Pancreas (tissue), 10 donors: ENCODE results near the gene XKR7. TPM values are rescaled to one million over a fixed set of nuclear protein-coding genes. Genes with fewer than 3 reads are reported as not detected.
A peak's percentile ranks its signal among the peaks of the same experiment; 100 is the strongest.

Source experiments
- ATAC-seq, 4 donors: fragments of 200-7000 bp; cut with Tn5 transposase; one replicate each; pipeline versions ENCODE4 v1.8.0 to v1.9.1; 2020; ENCODE audit warnings: mild to moderate bottlenecking in 4 of 4, moderate library complexity in 4 of 4
- DNase-seq, 6 donors: peaks; one replicate each; pipeline ENCODE4 v3.0.0-alpha.2; 2020
- FAIRE-seq: peaks from 2 replicates; lab custom pipeline; 2012; peaks lifted over from hg19 to GRCh38; lab: Jason Lieb, UNC
- H3K27ac ChIP-seq, 4 donors: fragments of 200-600 bp; sonication (generic); 1 replicate in 3 of 4; 2 replicates in 1 of 4; pipeline versions ENCODE4 v1.5.0 to v1.8.0; 2020
- H3K27me3 ChIP-seq, 4 donors: fragments of 200-600 bp; one replicate each; pipeline ENCODE4 v1.8.0; 2021
- H3K36me3 ChIP-seq, 3 donors: fragments of 200-600 bp; sonication (generic) in 1 of 3; one replicate each; pipeline versions ENCODE4 v1.5.0 to v1.8.0; 2020 to 2021
- H3K4me1 ChIP-seq, 3 donors: fragments of 200-600 bp; one replicate each; pipeline ENCODE4 v1.8.0; 2021
- H3K4me3 ChIP-seq, 4 donors: fragments of 200-600 bp; sonication (generic) in 2 of 4; one replicate each; pipeline versions ENCODE4 v1.5.0 to v1.8.0; 2020 to 2021
- H3K9me3 ChIP-seq, 4 donors: fragments of 200-600 bp; one replicate each; pipeline ENCODE4 v1.8.0; 2021
- CTCF ChIP-seq, 4 donors: fragments of 200-600 bp; sonication (generic) in 3 of 4; IDR thresholded peaks; one replicate each; pipeline versions ENCODE4 v1.5.0 to v1.8.0; 2021; ENCODE audit warnings: antibody characterized with exemption in 4 of 4
- WGBS, 2 donors: extraction: QIAGEN DNeasy Blood & Tissue Kit; methylation state at CpG; one replicate each; pipeline ENCODE4 v1.1.7; 2013; 5-methylcytosine and 5-hydroxymethylcytosine counted together
- intact Hi-C, 3 donors: fragments of 100-400 bp; cut with DNase I; formaldehyde crosslinking; loops; one replicate each; pipeline versions ENCODE4 v1.11.1 to v1.14.2; 2022
- polyA plus RNA-seq, 2 donors: library from polyadenylated mRNA; stranded (reverse); fragments of 200-250 nt; gene quantifications; one replicate each; pipeline ENCODE4 v1.2.3, GENCODE V29; 2013
- total RNA-seq, 6 donors: library from RNA; stranded (reverse); fragmentation: NEBNext Ultra II Directional in 4 of 6; extraction: Animal tissue kit (Norgen Biotek cat#: 25700) in 4 of 6; gene quantifications; one replicate each; pipeline versions ENCODE4 v1.2.1 to v1.2.4, GENCODE V29; 2021 to 2023
- donor health status: healthy with polysubstance abuse.
- donor health status: DM: no; HTN: no; CAD: no; lungs with moderate emphysema.
- donor health status: DM: no; HTN: no; CAD: no.
- donor health status: control.
- donor health status: control.
- donor health status: Bipolar disorder and iron deficiency.
- donor health status: DM: yes; HTN: yes; CAD: no.
- donor health status: DM: no; HTN: no; CAD: no.
- donor health status: DM: no; HTN: no; CAD: no.
- donor health status: DM: yes; HTN: yes; CAD: no.

The XKR7 gene
- total and polyA plus RNA-seq, 8 donors = 0.05 to 1.2 (median 0.33) TPM

GRCh38 chr20:31943052-31943471 lies 24.9 kb upstream of the XKR7 start:
- FAIRE-seq = no peak
- Histone ChIP-seq H3K4me1 (no peaks in the 10 kb centered on the region), H3K27ac (peak overlapping the region in 1 of 4 donors; percentile 42), H3K4me3 (no peak overlapping the region), H3K9me3 (no peaks in the 10 kb centered on the region), H3K27me3 (no peaks in the 10 kb centered on the region), H3K36me3 (peaks cover 6 to 33% (median 14%) of the 10 kb centered on the region in 3 donors)
- WGBS, 2 donors = 22 to 32% methylated on average over 2 of the region's 2 CpGs
- no peak for TF ChIP-seq CTCF (IDR thresholded peaks at IDR 0.05)
- intact Hi-C loops = no loop called here
- peak in 3 of 6 donors; percentile 16 to 50 (median 48) for DNase-seq
- peak in 3 of 4 donors; percentile 57 to 85 (median 68) for ATAC-seq

- WGBS, 2 donors = 84 to 94% methylated on average over 4 of the region's 4 CpGs
- H3K36me3 ChIP-seq = peaks cover 6 to 37% (median 20%) of the 10 kb centered on the region in 3 donors
Measured at GRCh38 chr20:31945319-31945718, 22.6 kb upstream of the XKR7 start.

GRCh38 chr20:31945785-31946184 lies 22.2 kb upstream of the XKR7 start:
- 82 to 89% methylated on average over 6 of the region's 6 CpGs for WGBS, 2 donors
- Histone ChIP-seq H3K9me3 (no peaks in the 10 kb centered on the region), H3K27ac (no peak overlapping the region), H3K4me1 (peaks cover 0 to 8% (median 0%) of the 10 kb centered on the region in 3 donors), H3K27me3 (no peaks in the 10 kb centered on the region), H3K4me3 (no peak overlapping the region), H3K36me3 (peaks cover 6 to 37% (median 20%) of the 10 kb centered on the region in 3 donors)
- no peak for DNase-seq
- no peak for FAIRE-seq
- intact Hi-C loops = no loop called here
- no peak for TF ChIP-seq CTCF (IDR thresholded peaks at IDR 0.05)
- ATAC-seq = no peak

More at GRCh38 chr20:31945319-31945718, 22.6 kb upstream of the XKR7 start:
- intact Hi-C loops = no loop called here
- Histone ChIP-seq H3K9me3 (no peaks in the 10 kb centered on the region), H3K27ac (no peak overlapping the region), H3K4me3 (no peak overlapping the region), H3K27me3 (no peaks in the 10 kb centered on the region), H3K4me1 (peaks cover 0 to 3% (median 0%) of the 10 kb centered on the region in 3 donors)
- DNase-seq = no peak
- no peak for FAIRE-seq
- no peak for TF ChIP-seq CTCF (IDR thresholded peaks at IDR 0.05)
- ATAC-seq = no peak

- ATAC-seq (no peak), FAIRE-seq (no peak), DNase-seq (no peak)
- peaks cover 0 to 11% (median 5%) of the 10 kb centered on the region in 3 donors for H3K4me1 ChIP-seq
- no peak overlapping the region for H3K27ac ChIP-seq
- peaks cover 6 to 37% (median 20%) of the 10 kb centered on the region in 3 donors for H3K36me3 ChIP-seq
- intact Hi-C loops = no loop called here
- no peak overlapping the region for H3K4me3 ChIP-seq
- TF ChIP-seq CTCF (IDR thresholded peaks at IDR 0.05) = no peak
- no peaks in the 10 kb centered on the region for H3K9me3 ChIP-seq
- no peaks in the 10 kb centered on the region for H3K27me3 ChIP-seq
- 98 to 100% methylated on average over 2 of the region's 2 CpGs for WGBS, 2 donors
Measured at GRCh38 chr20:31948008-31948407, 19.9 kb upstream of the XKR7 start.
